Neural cell (in vitro differentiated cells): Measurements from ENCODE around the gene SLC25A3. TPM values are rescaled to one million over a fixed set of nuclear protein-coding genes. Genes with fewer than 3 reads are reported as not detected.

ENCODE experiments used
- polyA plus RNA-seq: library from polyadenylated mRNA; depleted of rRNA; stranded (reverse); fragments of >200 nt; gene quantifications from 2 replicates; pipeline ENCODE4 v1.2.3, GENCODE V29; 2014
- small RNA-seq, 3 experiments: library from RNA; depleted of rRNA; stranded (forward); fragments of <200 nt; gene quantifications; one replicate each; pipeline ENCODE3, GENCODE V24; 2012

Gene SLC25A3
- polyA plus RNA-seq, 1 donor from 2014 or later, result 655 TPM

Small RNA genes lying within 50 kb of the gene (small RNA-seq; reads per million reads assigned to genes)
- gene SNORA53, result 45.0 to 55.1 (median 51.8) reads per million in 3 experiments

Other genes with a start within 250 kb of the SLC25A3 start
- 133 and 143 TPM in 2 replicates for gene TMPO, start 78.1 kb upstream of the SLC25A3 start, polyA plus RNA-seq
- 5.6 and 11.5 TPM in 2 replicates for gene IKBIP, start 51.1 kb downstream of the SLC25A3 start, polyA plus RNA-seq
- 32.2 and 34.8 TPM in 2 replicates for gene APAF1, start 51.6 kb downstream of the SLC25A3 start, polyA plus RNA-seq